Small intestine (tissue), 7 donors: ENCODE results near the gene PRSS33. TPM values are rescaled to one million over a fixed set of nuclear protein-coding genes. Genes with fewer than 3 reads are reported as not detected.

Experiments
- DNase-seq, 2 donors: peaks; one replicate each; pipeline versions ENCODE4 v3.0.0 to v3.0.0-alpha.2; 2013
- FAIRE-seq: peaks from 2 replicates; lab custom pipeline; 2012; peaks lifted over from hg19 to GRCh38; lab: Jason Lieb, UNC
- H3K27ac ChIP-seq, 3 donors: one replicate each; pipeline ENCODE4 v1.5.1; 2013; ENCODE audit warnings: low read length in 2 of 3, mild to moderate bottlenecking in 2 of 3, control low read depth in 1 of 3, inconsistent platforms in 1 of 3, low read depth in 1 of 3, moderate library complexity in 1 of 3
- H3K27me3 ChIP-seq, 3 donors: one replicate each; pipeline ENCODE4 v1.6.1; 2013; ENCODE audit warnings: low read length in 3 of 3, inconsistent platforms in 1 of 3; ENCODE audit not compliant: control insufficient read depth in 3 of 3, insufficient read depth in 3 of 3
- H3K36me3 ChIP-seq, 3 donors: one replicate each; pipeline ENCODE4 v1.6.1; 2013; ENCODE audit warnings: low read length in 3 of 3, inconsistent platforms in 1 of 3, low read depth in 1 of 3, mild to moderate bottlenecking in 1 of 3, moderate library complexity in 1 of 3; ENCODE audit not compliant: control insufficient read depth in 3 of 3, insufficient read depth in 2 of 3
- H3K4me1 ChIP-seq, 3 donors: one replicate each; pipeline ENCODE4 v1.6.1; 2013; ENCODE audit warnings: low read length in 2 of 3, inconsistent platforms in 1 of 3, low read depth in 1 of 3, mild to moderate bottlenecking in 1 of 3, moderate library complexity in 1 of 3; ENCODE audit not compliant: control insufficient read depth in 3 of 3, insufficient read depth in 2 of 3
- H3K4me3 ChIP-seq, 3 donors: one replicate each; pipeline ENCODE4 v1.5.1; 2013; ENCODE audit warnings: low read length in 3 of 3, control low read depth in 1 of 3, inconsistent platforms in 1 of 3, low read depth in 1 of 3, mild to moderate bottlenecking in 1 of 3, moderate library complexity in 1 of 3
- H3K9me3 ChIP-seq, 2 donors: one replicate each; pipeline ENCODE4 v1.6.1; 2013; ENCODE audit warnings: low read depth in 1 of 2, low read length in 1 of 2; ENCODE audit not compliant: control insufficient read depth in 2 of 2, insufficient read depth in 1 of 2
- WGBS, 3 donors: extraction: QIAGEN DNeasy Blood & Tissue Kit; methylation state at CpG; one replicate each; pipeline ENCODE4 v1.1.7; 2013; 5-methylcytosine and 5-hydroxymethylcytosine counted together
- polyA plus RNA-seq, 4 donors: library from polyadenylated mRNA; stranded (reverse) in 3 of 4; unstranded in 1 of 4; fragments of 200-250 nt in 3 of 4; fragments of 120-200 nt in 1 of 4; gene quantifications; one replicate each; pipeline versions ENCODE4 v1.2.1 to v1.2.3, GENCODE V29; 2013
- donor health status: healthy with polysubstance abuse.
- donor health status: control.
- donor health status: control.
- donor health status: Bipolar disorder and iron deficiency.
- donor health status: healthy.

Gene PRSS33
- polyA plus RNA-seq, 4 donors, result 0.03 TPM; not detected in 3

DNA sequence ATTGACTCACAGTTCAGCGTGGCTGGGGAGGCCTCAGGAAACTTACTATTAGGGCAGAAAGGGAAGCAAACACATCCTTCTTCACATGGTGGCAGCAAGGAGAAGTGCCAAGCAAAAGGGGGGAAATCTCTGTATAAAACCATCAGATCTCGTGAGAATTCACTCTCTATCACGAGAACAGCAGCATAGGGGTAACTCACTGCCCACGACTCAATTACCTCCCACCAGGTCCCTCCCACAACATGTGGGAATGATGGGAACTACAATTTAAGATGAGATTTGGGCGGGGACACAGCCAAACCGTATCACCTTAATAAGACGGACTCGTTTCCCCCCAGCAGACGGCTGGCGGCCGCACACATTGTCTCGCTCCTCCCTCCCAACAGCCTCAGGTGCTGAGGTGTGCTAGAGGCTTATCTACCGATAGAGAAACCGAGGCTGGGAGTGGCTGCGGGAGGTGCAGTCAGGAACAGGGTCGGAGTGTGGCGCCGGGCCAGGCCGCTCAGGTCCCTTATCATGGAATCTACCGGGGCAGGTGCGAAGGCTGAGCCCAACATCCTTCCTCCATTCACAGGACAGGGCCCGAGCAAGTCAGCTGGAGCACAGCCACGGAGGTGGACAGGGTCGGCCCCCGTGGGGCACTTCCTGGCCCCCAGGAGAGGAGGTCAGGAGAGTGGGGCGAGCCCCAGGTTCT lies 37.8 kb upstream of the PRSS33 start:
- Histone ChIP-seq H3K27ac (no peak overlapping the region), H3K36me3 (no peaks in the 10 kb centered on the region), H3K4me3 (no peak overlapping the region), H3K4me1 (peaks cover 0 to 8% (median 0%) of the 10 kb centered on the region in 3 donors), H3K9me3 (no peaks in the 10 kb centered on the region), H3K27me3 (peaks cover 0 to 4% (median 0%) of the 10 kb centered on the region in 3 donors)
- 33 to 67% (median 61%) methylated on average over 26 of the region's 26 CpGs for WGBS, 3 donors
- DNase-seq (peak in 1 of 2 donors; percentile 51), FAIRE-seq (no peak)

GRCh38 chr16:2824626-2825025 lies 37.3 kb upstream of the PRSS33 start:
- peaks cover 0 to 4% (median 0%) of the 10 kb centered on the region in 3 donors for H3K27me3 ChIP-seq
- no peak for DNase-seq
- WGBS, 3 donors, result 86 to 93% (median 89%) methylated on average over 10 of the region's 10 CpGs
- no peak overlapping the region for H3K27ac ChIP-seq
- no peaks in the 10 kb centered on the region for H3K9me3 ChIP-seq
- FAIRE-seq, result no peak
- no peak overlapping the region for H3K4me3 ChIP-seq
- H3K4me1 ChIP-seq, result peaks cover 0 to 2% (median 0%) of the 10 kb centered on the region in 3 donors
- H3K36me3 ChIP-seq, result no peaks in the 10 kb centered on the region

- Histone ChIP-seq H3K9me3 (no peaks in the 10 kb centered on the region), H3K27me3 (peaks cover 0 to 4% (median 0%) of the 10 kb centered on the region in 3 donors), H3K36me3 (no peaks in the 10 kb centered on the region), H3K27ac (no peak overlapping the region), H3K4me1 (no peaks in the 10 kb centered on the region), H3K4me3 (no peak overlapping the region)
- DNase-seq, result no peak
- 66 to 71% (median 71%) methylated on average over 4 of the region's 4 CpGs for WGBS, 3 donors
- FAIRE-seq, result no peak
Measured at GRCh38 chr16:2822496-2822895, 35.1 kb upstream of the PRSS33 start.

DNA sequence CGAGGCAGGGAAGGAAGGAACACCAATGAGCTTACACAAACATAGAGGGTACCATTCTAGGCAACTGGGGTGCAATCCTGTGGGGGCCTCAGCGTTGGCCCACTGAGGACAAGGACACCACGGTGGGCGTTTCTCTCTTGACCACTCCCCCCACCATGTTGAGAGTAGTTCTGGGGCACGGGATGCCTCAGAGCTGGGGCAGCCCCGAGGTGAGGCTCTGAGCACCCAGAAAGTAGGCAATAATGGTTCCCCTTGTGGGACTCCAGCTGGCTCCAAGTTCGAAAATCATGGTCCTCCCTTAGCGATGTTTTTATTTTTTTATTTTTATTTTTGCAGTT lies 34.8 kb upstream of the PRSS33 start:
- H3K27ac ChIP-seq, result no peak overlapping the region
- peaks cover 0 to 4% (median 0%) of the 10 kb centered on the region in 3 donors for H3K27me3 ChIP-seq
- FAIRE-seq (no peak), DNase-seq (no peak)
- H3K4me3 ChIP-seq, result no peak overlapping the region
- 66 to 75% (median 71%) methylated on average over 8 of the region's 8 CpGs for WGBS, 3 donors
- H3K4me1 ChIP-seq, result no peaks in the 10 kb centered on the region
- no peaks in the 10 kb centered on the region for H3K36me3 ChIP-seq
- H3K9me3 ChIP-seq, result no peaks in the 10 kb centered on the region

GRCh38 chr16:2821487-2822157 lies 34.3 kb upstream of the PRSS33 start:
- Histone ChIP-seq H3K4me3 (no peak overlapping the region), H3K4me1 (no peaks in the 10 kb centered on the region), H3K27ac (no peak overlapping the region), H3K27me3 (peaks cover 0 to 4% (median 0%) of the 10 kb centered on the region in 3 donors), H3K9me3 (no peaks in the 10 kb centered on the region), H3K36me3 (no peaks in the 10 kb centered on the region)
- DNase-seq (no peak), FAIRE-seq (no peak)
- WGBS, 3 donors, result 79 to 80% (median 79%) methylated on average over 9 of the region's 9 CpGs

- 69 to 76% (median 75%) methylated on average over 13 to 14 of the region's 14 CpGs for WGBS, 3 donors
- Histone ChIP-seq H3K27ac (no peak overlapping the region), H3K27me3 (peaks cover 0 to 4% (median 0%) of the 10 kb centered on the region in 3 donors), H3K36me3 (no peaks in the 10 kb centered on the region), H3K4me3 (no peak overlapping the region), H3K9me3 (no peaks in the 10 kb centered on the region), H3K4me1 (no peaks in the 10 kb centered on the region)
- no peak for DNase-seq
- no peak for FAIRE-seq
Measured at GRCh38 chr16:2820836-2821486, 33.6 kb upstream of the PRSS33 start.

GRCh38 chr16:2819939-2820835 lies 32.8 kb upstream of the PRSS33 start:
- DNase-seq, result no peak
- peaks cover 0 to 6% (median 0%) of the 10 kb centered on the region in 3 donors for H3K4me1 ChIP-seq
- H3K27ac ChIP-seq, result no peak overlapping the region
- H3K9me3 ChIP-seq, result no peaks in the 10 kb centered on the region
- no peaks in the 10 kb centered on the region for H3K36me3 ChIP-seq
- FAIRE-seq, result no peak
- H3K27me3 ChIP-seq, result peaks cover 0 to 9% (median 0%) of the 10 kb centered on the region in 3 donors
- no peak overlapping the region for H3K4me3 ChIP-seq
- 74 to 78% (median 75%) methylated on average over 17 of the region's 17 CpGs for WGBS, 3 donors
